Measurements from ENCODE around the gene RAB15.
A peak's percentile ranks its signal among the peaks of the same experiment; 100 is the strongest.

RAB15 gene

GRCh38 chr14:64990296-64990695 lies 18.2 kb upstream of the RAB15 start:
- DNase-seq (ENCODE audit: low read depth in 2 of 2) = no peak

GRCh38 chr14:64987438-64987767 lies 15.3 kb upstream of the RAB15 start:
- DNase-seq (ENCODE audit: low read depth in 2 of 2) = no peak

- DNase-seq (ENCODE audit: low read depth in 2 of 2) = peak; percentile 79 to 82
Observed at GRCh38 chr14:64986648-64987437, 14.7 kb upstream of the RAB15 start, which contains the start of gene FNTB. Gene FNTB (plus strand): TSS chr14:64986895. CDS start chr14:64986954, 59 bp downstream.

- no peak for DNase-seq (ENCODE audit: low read depth in 2 of 2)
Observed at GRCh38 chr14:64983439-64984310, 11.5 kb upstream of the RAB15 start.

- no peak for DNase-seq (ENCODE audit: low read depth in 2 of 2)
Observed at GRCh38 chr14:64979336-64980074, 7.4 kb upstream of the RAB15 start.

GRCh38 chr14:64974563-64974962 lies 2.4 kb upstream of the RAB15 start:
- DNase-seq (ENCODE audit: low read depth in 2 of 2) = no peak

GRCh38 chr14:64973826-64974225 lies 1.7 kb upstream of the RAB15 start:
- no peak for DNase-seq (ENCODE audit: low read depth in 2 of 2)

- no peak for DNase-seq (ENCODE audit: low read depth in 2 of 2)
Observed at GRCh38 chr14:64973026-64973442, 898 bp upstream of the RAB15 start.

- no peak for DNase-seq (ENCODE audit: low read depth in 2 of 2)
Observed at GRCh38 chr14:64971491-64971942, 619 bp downstream of the RAB15 start.

- DNase-seq (ENCODE audit: low read depth in 2 of 2) = no peak
Observed at GRCh38 chr14:64970776-64971477, 1.2 kb downstream of the RAB15 start.

- DNase-seq (ENCODE audit: low read depth in 2 of 2) = no peak
Observed at GRCh38 chr14:64970041-64970440, 2.1 kb downstream of the RAB15 start.

- no peak for DNase-seq (ENCODE audit: low read depth in 2 of 2)
Observed at GRCh38 chr14:64968651-64969050, 3.5 kb downstream of the RAB15 start.

- no peak for DNase-seq (ENCODE audit: low read depth in 2 of 2)
Observed at GRCh38 chr14:64968167-64968566, 4.0 kb downstream of the RAB15 start.

GRCh38 chr14:64966976-64967375 lies 5.2 kb downstream of the RAB15 start:
- DNase-seq (ENCODE audit: low read depth in 2 of 2) = no peak

GRCh38 chr14:64965356-64966000 lies 6.7 kb downstream of the RAB15 start:
- DNase-seq (ENCODE audit: low read depth in 2 of 2) = no peak

GRCh38 chr14:64963611-64964010 lies 8.5 kb downstream of the RAB15 start:
- DNase-seq (ENCODE audit: low read depth in 2 of 2) = no peak

- no peak for DNase-seq (ENCODE audit: low read depth in 2 of 2)
Observed at GRCh38 chr14:64960762-64961276, 11.3 kb downstream of the RAB15 start.

- no peak for DNase-seq (ENCODE audit: low read depth in 2 of 2)
Observed at GRCh38 chr14:64958743-64959142, 13.4 kb downstream of the RAB15 start.

GRCh38 chr14:64958201-64958600 lies 13.9 kb downstream of the RAB15 start:
- no peak for DNase-seq (ENCODE audit: low read depth in 2 of 2)

GRCh38 chr14:64956697-64957406 lies 15.3 kb downstream of the RAB15 start:
- no peak for DNase-seq (ENCODE audit: low read depth in 2 of 2)
